SK-N-SH (cell line): ENCODE data around the gene PCSK7. TPM values are rescaled to one million over a fixed set of nuclear protein-coding genes. Genes with fewer than 3 reads are reported as not detected.

Experiments used
- CTCF ChIA-PET: fragments of 300-600, 350-600 bp; formaldehyde crosslinking; extraction: SDS; loops from one replicate; lab custom pipeline; 2021; lab: Yijun Ruan, JAX
- POLR2A ChIA-PET: fragments of 350-600 bp; sonication (Branson Sonifier 250); formaldehyde crosslinking; extraction: SDS; loops from one replicate; lab custom pipeline; 2020; ENCODE audit warnings: antibody characterized with exemption, inconsistent platforms; lab: Yijun Ruan, JAX
- DNase-seq: peaks from one replicate; pipeline ENCODE4 v3.0.0; 2012
- H2AFZ ChIP-seq: fragments of 200-600 bp; sonication (generic); 2 replicates; pipeline ENCODE4 v1.8.1; 2016; ENCODE audit warnings: antibody characterized with exemption, mild to moderate bottlenecking, low read depth
- H3F3A ChIP-seq: fragments of 200-600 bp; sonication (generic); replicated peaks from 2 replicates; pipeline ENCODE3; 2016; ENCODE audit warnings: antibody characterized with exemption, mild to moderate bottlenecking; ENCODE audit not compliant: insufficient read depth
- H3K27ac ChIP-seq, 2 experiments: fragments of 200-500 bp in 1 of 2; fragments of 200-600 bp in 1 of 2; sonication (Bioruptor generic) in 1 of 2; sonication (generic), shearing (Covaris generic) in 1 of 2; 2 replicates each; pipeline versions ENCODE4 v1.5.1 to v1.6.1; 2014 to 2016; ENCODE audit warnings: low read depth in 2 of 2, inconsistent platforms in 1 of 2, low read length in 1 of 2, mild to moderate bottlenecking in 1 of 2, mixed read lengths in 1 of 2
- H3K27me3 ChIP-seq: fragments of 200-600 bp; sonication (generic), shearing (Covaris generic); 2 replicates; pipeline ENCODE4 v1.6.1; 2016; ENCODE audit warnings: mixed run types; ENCODE audit not compliant: insufficient read depth
- H3K36me3 ChIP-seq, 2 experiments: fragments of 200-500 bp in 1 of 2; fragments of 200-600 bp in 1 of 2; sonication (Bioruptor generic) in 1 of 2; sonication (generic) in 1 of 2; replicated peaks in 1 of 2; 2 replicates each; pipeline versions ENCODE3 to v1.5.1; 2014 to 2016; ENCODE audit warnings: low read length in 1 of 2, mild to moderate bottlenecking in 1 of 2; ENCODE audit not compliant: insufficient read depth in 2 of 2, control insufficient read depth in 1 of 2
- H3K4me1 ChIP-seq, 2 experiments: fragments of 200-500 bp in 1 of 2; fragments of 200-600 bp in 1 of 2; sonication (Bioruptor generic) in 1 of 2; sonication (generic), shearing (Covaris generic) in 1 of 2; 2 replicates each; pipeline versions ENCODE4 v1.5.1 to v1.6.1; 2014 to 2016; ENCODE audit warnings: low read depth in 1 of 2, low read length in 1 of 2, mixed run types in 1 of 2; ENCODE audit not compliant: insufficient read depth in 2 of 2, control insufficient read depth in 1 of 2
- H3K4me2 ChIP-seq: fragments of 200-600 bp; sonication (generic), shearing (Covaris generic); 2 replicates; pipeline ENCODE4 v1.6.1; 2017; ENCODE audit warnings: mixed run types
- H3K4me3 ChIP-seq, 2 experiments: fragments of 200-500 bp in 1 of 2; fragments of 200-600 bp in 1 of 2; sonication (Bioruptor generic) in 1 of 2; sonication (generic), shearing (Covaris generic) in 1 of 2; 2 replicates each; pipeline versions ENCODE4 v1.5.1 to v1.8.1; 2014 to 2016; ENCODE audit warnings: low read depth in 2 of 2, inconsistent platforms in 1 of 2, low read length in 1 of 2, mild to moderate bottlenecking in 1 of 2, mixed read lengths in 1 of 2, moderate library complexity in 1 of 2
- H3K79me2 ChIP-seq: fragments of 200-600 bp; sonication (generic); 2 replicates; pipeline ENCODE4 v1.8.1; 2017; ENCODE audit warnings: mild to moderate bottlenecking; ENCODE audit not compliant: insufficient read depth
- H3K9ac ChIP-seq: fragments of 200-600 bp; sonication (generic); 2 replicates; pipeline ENCODE4 v1.6.1; 2017; ENCODE audit warnings: mixed run types
- H3K9me2 ChIP-seq: fragments of 200-600 bp; sonication (generic); 2 replicates; pipeline ENCODE4 v1.6.1; 2017; ENCODE audit warnings: mixed run types
- H3K9me3 ChIP-seq: fragments of 200-600 bp; sonication (generic); 2 replicates; pipeline ENCODE4 v1.6.1; 2017; ENCODE audit warnings: mixed run types, mild to moderate bottlenecking, moderate library complexity
- H4K20me1 ChIP-seq: fragments of 200-600 bp; sonication (generic); 2 replicates; pipeline ENCODE4 v1.6.1; 2017; ENCODE audit warnings: mild to moderate bottlenecking, mixed run types; ENCODE audit not compliant: insufficient read depth
- ELF1 ChIP-seq: IDR thresholded peaks from 2 replicates; pipeline ENCODE4 v1.4.0; 2012
- EP300 ChIP-seq, 2 experiments: IDR thresholded peaks; 2 replicates each; pipeline versions ENCODE4 v1.4.0 to v1.6.1; 2012; ENCODE audit warnings: borderline replicate concordance in 1 of 2, low read depth in 1 of 2, low read length in 1 of 2
- EZH2phosphoT487 ChIP-seq: fragments of 200-600 bp; sonication (generic); IDR thresholded peaks from 2 replicates; pipeline ENCODE4 v1.6.1; 2017; ENCODE audit warnings: low read depth, mixed run types, mild to moderate bottlenecking, antibody characterized with exemption, moderate library complexity, borderline replicate concordance
- FOXJ3 ChIP-seq: sonication (generic); formaldehyde crosslinking; IDR thresholded peaks from 2 replicates; pipeline ENCODE4 v1.5.1; 2020; ENCODE audit warnings: mild to moderate bottlenecking, missing genetic modification reagents
- FOXM1 ChIP-seq: IDR thresholded peaks from 2 replicates; pipeline ENCODE4 v1.4.0; 2012; ENCODE audit warnings: low read depth, mild to moderate bottlenecking
- IRF3 ChIP-seq: fragments of 150-350 bp; IDR thresholded peaks from 2 replicates; pipeline ENCODE4 v1.6.1; 2016; ENCODE audit warnings: mild to moderate bottlenecking, low read depth, low read length
- JUND ChIP-seq: IDR thresholded peaks from 2 replicates; pipeline ENCODE4 v1.4.0; 2012
- MAX ChIP-seq: IDR thresholded peaks from 2 replicates; pipeline ENCODE4 v1.4.0; 2012; ENCODE audit warnings: low read depth
- POLR2AphosphoS5 ChIP-seq: IDR thresholded peaks from 2 replicates; pipeline ENCODE4 v1.6.1; 2012; ENCODE audit warnings: low read depth, low read length
- RFX5 ChIP-seq: IDR thresholded peaks from 2 replicates; pipeline ENCODE4 v1.6.1; 2012; ENCODE audit warnings: mild to moderate bottlenecking, improper control_type of control experiment, low read length
- RXRA ChIP-seq: IDR thresholded peaks from 2 replicates; pipeline ENCODE4 v1.4.0; 2012; ENCODE audit warnings: low read depth, mild to moderate bottlenecking, borderline replicate concordance
- SMC3 ChIP-seq: IDR thresholded peaks from 2 replicates; pipeline ENCODE4 v1.6.1; 2012; ENCODE audit warnings: low read depth, low read length, improper control_type of control experiment
- TAF1 ChIP-seq: IDR thresholded peaks from 2 replicates; pipeline ENCODE4 v1.6.1; 2012; ENCODE audit warnings: low read depth, mild to moderate bottlenecking, low read length, moderate library complexity, borderline replicate concordance
- TCF12 ChIP-seq: IDR thresholded peaks from 2 replicates; pipeline ENCODE4 v1.4.0; 2012
- YY1 ChIP-seq: IDR thresholded peaks from 2 replicates; pipeline ENCODE4 v1.4.0; 2012; ENCODE audit warnings: low read depth, mild to moderate bottlenecking
- WGBS: methylation state at CpG from one replicate; pipeline ENCODE4 v1.1.6; 2017; ENCODE audit warnings: low lambda C conversion rate; 5-methylcytosine and 5-hydroxymethylcytosine counted together
- polyA plus RNA-seq, 3 experiments: library from polyadenylated mRNA; depleted of rRNA; stranded (reverse); fragments of >200 nt; gene quantifications; 2 replicates each; pipeline ENCODE4 v1.2.3, GENCODE V29; 2012
- small RNA-seq, 7 experiments: library from RNA; depleted of rRNA; stranded (forward); fragments of <200 nt; gene quantifications; one replicate each; pipeline ENCODE3, GENCODE V24; 2012
- TF ChIP-seq, protein P1 (sequence below): IDR thresholded peaks from 2 replicates; pipeline ENCODE4 v1.4.0; 2012; ENCODE audit warnings: low read depth, borderline replicate concordance
- TF ChIP-seq, protein P2 (sequence below): IDR thresholded peaks from 2 replicates; pipeline ENCODE4; 2012

Gene PCSK7
- polyA plus RNA-seq, 1 of the 3 experiments (the other 2 are of a cell fraction): 49.7 TPM

DNA sequence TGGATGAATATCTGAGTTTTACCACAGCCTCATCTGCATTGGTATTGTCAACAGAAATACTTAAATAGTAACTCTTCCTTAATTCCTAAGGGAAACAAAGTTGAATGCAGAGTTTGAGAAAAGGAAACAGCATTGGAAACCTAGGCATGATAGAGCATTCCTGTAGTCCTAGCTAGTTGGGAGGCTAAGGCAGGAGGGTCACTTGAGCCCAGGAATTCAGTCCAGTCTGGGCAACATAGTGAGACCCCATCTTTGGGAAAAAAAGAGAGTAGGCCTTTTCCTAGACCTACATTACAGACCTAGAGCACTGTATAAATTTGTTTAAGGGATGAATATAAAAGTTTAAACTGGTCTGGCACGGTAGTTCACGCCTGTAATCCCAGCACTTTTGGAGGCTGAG lies 74.4 kb downstream of the PCSK7 start:
- TF ChIP-seq IRF3 (no peak), EZH2phosphoT487 (no peak), POLR2AphosphoS5 (no peak), FOXJ3 (CRISPR knock-in tag) (no peak), TCF12 (no peak), FOXM1 (no peak), ELF1 (no peak), RXRA (no peak), TAF1 (no peak), SMC3 (no peak), YY1 (no peak), MAX (no peak), RFX5 (no peak), JUND (no peak), EP300 (IDR thresholded peaks at IDR 0.05; ENCODE audit: borderline replicate concordance in 1 of 2, low read depth in 1 of 2, low read length in 1 of 2) (no peak)
- TF ChIP-seq, protein P1, sequence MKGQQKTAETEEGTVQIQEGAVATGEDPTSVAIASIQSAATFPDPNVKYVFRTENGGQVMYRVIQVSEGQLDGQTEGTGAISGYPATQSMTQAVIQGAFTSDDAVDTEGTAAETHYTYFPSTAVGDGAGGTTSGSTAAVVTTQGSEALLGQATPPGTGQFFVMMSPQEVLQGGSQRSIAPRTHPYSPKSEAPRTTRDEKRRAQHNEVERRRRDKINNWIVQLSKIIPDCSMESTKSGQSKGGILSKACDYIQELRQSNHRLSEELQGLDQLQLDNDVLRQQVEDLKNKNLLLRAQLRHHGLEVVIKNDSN: no peak
- TF ChIP-seq, protein P2, sequence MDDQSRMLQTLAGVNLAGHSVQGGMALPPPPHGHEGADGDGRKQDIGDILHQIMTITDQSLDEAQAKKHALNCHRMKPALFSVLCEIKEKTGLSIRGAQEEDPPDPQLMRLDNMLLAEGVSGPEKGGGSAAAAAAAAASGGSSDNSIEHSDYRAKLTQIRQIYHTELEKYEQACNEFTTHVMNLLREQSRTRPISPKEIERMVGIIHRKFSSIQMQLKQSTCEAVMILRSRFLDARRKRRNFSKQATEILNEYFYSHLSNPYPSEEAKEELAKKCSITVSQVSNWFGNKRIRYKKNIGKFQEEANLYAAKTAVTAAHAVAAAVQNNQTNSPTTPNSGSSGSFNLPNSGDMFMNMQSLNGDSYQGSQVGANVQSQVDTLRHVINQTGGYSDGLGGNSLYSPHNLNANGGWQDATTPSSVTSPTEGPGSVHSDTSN: no peak
- no peaks in the 10 kb centered on the region for H3K27me3 ChIP-seq
- no peak overlapping the region for H3K4me2 ChIP-seq
- H4K20me1 ChIP-seq: peaks cover 92% of the 10 kb centered on the region
- no peaks in the 10 kb centered on the region for H3K9me3 ChIP-seq
- H3K36me3 ChIP-seq: peaks cover 13 to 69% of the 10 kb centered on the region in 2 experiments
- no peak overlapping the region for H2AFZ ChIP-seq
- H3K4me3 ChIP-seq: no peak overlapping the region
- 83% methylated on average over 1 of the region's 2 CpGs for WGBS
- H3K79me2 ChIP-seq: peaks cover 100% of the 10 kb centered on the region
- H3K9ac ChIP-seq: no peak overlapping the region
- DNase-seq: no peak
- no peak overlapping the region for H3K27ac ChIP-seq
- CTCF ChIA-PET: no interaction called here
- POLR2A ChIA-PET: no interaction called here
- H3F3A ChIP-seq: peaks cover 5% of the 10 kb centered on the region
- no peaks in the 10 kb centered on the region for H3K9me2 ChIP-seq
- H3K4me1 ChIP-seq: peaks cover 0 to 3% of the 10 kb centered on the region in 2 experiments; a peak in 2 of 4 replicates

GRCh38 chr11:117154468-117154867 lies 77.4 kb downstream of the PCSK7 start:
- no peak for DNase-seq
- Histone ChIP-seq H3K79me2 (peaks cover 100% of the 10 kb centered on the region), H4K20me1 (peaks cover 97% of the 10 kb centered on the region), H3F3A (no peaks in the 10 kb centered on the region), H3K4me2 (no peak overlapping the region), H3K9me3 (no peaks in the 10 kb centered on the region), H3K9ac (no peak overlapping the region), H2AFZ (no peak overlapping the region), H3K9me2 (no peaks in the 10 kb centered on the region), H3K27ac (no peak overlapping the region), H3K4me1 (no peaks in the 10 kb centered on the region), H3K4me3 (no peak overlapping the region), H3K36me3 (peaks cover 3 to 62% of the 10 kb centered on the region in 2 experiments), H3K27me3 (no peaks in the 10 kb centered on the region)
- WGBS: 80% methylated on average over 5 of the region's 5 CpGs
- ChIA-PET POLR2A (no interaction called here), CTCF (no interaction called here)
- TF ChIP-seq JUND: no peak

Small RNA genes within 50 kb of the gene (small RNA-seq; reads per million reads assigned to genes)
- gene RF00564: 0 reads per million in 7 experiments

Other genes with a start within 250 kb of the PCSK7 start
- 4.5 and 5.1 TPM in 2 replicates for gene SIK3, start 133.6 kb downstream of the PCSK7 start, polyA plus RNA-seq (2012; rRNA removed)
- gene PAFAH1B2, start 87.8 kb downstream of the PCSK7 start, polyA plus RNA-seq (2012; rRNA removed): 19.6 and 27.3 TPM in 2 replicates
- gene SIDT2, start 53.3 kb downstream of the PCSK7 start, polyA plus RNA-seq (2012; rRNA removed): 17.3 and 17.5 TPM in 2 replicates
- 519 and 811 TPM in 2 replicates for gene TAGLN, start 32.7 kb downstream of the PCSK7 start, polyA plus RNA-seq (2012; rRNA removed)
- 11.9 and 15.4 TPM in 2 replicates for gene RNF214, start 598 bp upstream of the PCSK7 start, polyA plus RNA-seq (2012; rRNA removed)
- 5.7 and 6.3 TPM in 2 replicates for gene BACE1-AS, start 59.3 kb upstream of the PCSK7 start, polyA plus RNA-seq (2012; rRNA removed)
- gene BACE1, start 84.2 kb upstream of the PCSK7 start, polyA plus RNA-seq (2012; rRNA removed): 36.4 and 37.8 TPM in 2 replicates
- 27.7 and 30.6 TPM in 2 replicates for gene CEP164, start 95.8 kb upstream of the PCSK7 start, polyA plus RNA-seq (2012; rRNA removed)